GM12878 (cell line): ENCODE results near the gene ATP13A4.

Experiments
- EZH2 ChIP-seq: IDR thresholded peaks from 2 replicates; pipeline ENCODE4 v1.6.1; 2012; ENCODE audit warnings: low read depth, mild to moderate bottlenecking, control low read depth, inconsistent platforms, low read length, borderline replicate concordance; ENCODE audit not compliant: control insufficient read depth
- MYC ChIP-seq: IDR thresholded peaks from 2 replicates; pipeline ENCODE4 v1.6.1; 2011; ENCODE audit warnings: mild to moderate bottlenecking, low read length, moderate library complexity, inconsistent platforms; ENCODE audit not compliant: insufficient read depth, insufficient replicate concordance, insufficient read length, severe bottlenecking
- POLR2A ChIP-seq: IDR thresholded peaks from 2 replicates; pipeline ENCODE4 v1.6.1; 2011; ENCODE audit warnings: low read depth, mild to moderate bottlenecking, low read length
- RELA ChIP-seq: fragments of 450-650 bp; IDR thresholded peaks from 2 replicates; pipeline ENCODE4 v1.8.0; 2014; ENCODE audit warnings: borderline replicate concordance; ENCODE audit not compliant: partially characterized antibody
- RFX5 ChIP-seq: IDR thresholded peaks from 2 replicates; pipeline ENCODE4 v1.6.1; 2011; ENCODE audit warnings: low read depth, low read length, improper control_type of control experiment
- SRF ChIP-seq, 2 experiments: IDR thresholded peaks; 2 replicates each; pipeline ENCODE4 v1.6.1; 2011; ENCODE audit warnings: low read depth in 2 of 2, low read length in 2 of 2, mild to moderate bottlenecking in 1 of 2, moderate library complexity in 1 of 2
- SUPT20H ChIP-seq: IDR thresholded peaks from 2 replicates; pipeline ENCODE4 v1.6.1; 2011; ENCODE audit warnings: low read depth, mild to moderate bottlenecking, low read length, moderate library complexity, borderline replicate concordance; ENCODE audit not compliant: control insufficient read depth
- TAF1 ChIP-seq: IDR thresholded peaks from 2 replicates; pipeline ENCODE4 v1.6.1; 2011; ENCODE audit warnings: mild to moderate bottlenecking, low read depth, low read length, borderline replicate concordance
- TCF12 ChIP-seq: IDR thresholded peaks from 2 replicates; pipeline ENCODE4 v1.6.1; 2011; ENCODE audit warnings: low read depth, mild to moderate bottlenecking, low read length
- TF ChIP-seq, protein P1 (sequence below), 3 experiments: IDR thresholded peaks in 2 of 3; conservative IDR thresholded peaks in 1 of 3; 2 replicates each; pipeline ENCODE4 v1.5.1; 2011; ENCODE audit warnings: low read depth in 3 of 3, low read length in 3 of 3, mild to moderate bottlenecking in 3 of 3, control low read depth in 2 of 3, moderate library complexity in 2 of 3, inconsistent platforms in 1 of 3, mixed read lengths in 1 of 3; ENCODE audit not compliant: control insufficient read depth in 2 of 3, insufficient read depth in 1 of 3; ENCODE audit errors: extremely low read depth in 1 of 3
- TF ChIP-seq, protein P2 (sequence below): IDR thresholded peaks from 2 replicates; pipeline ENCODE4 v1.6.1; 2011; ENCODE audit warnings: mild to moderate bottlenecking, low read depth, low read length, moderate library complexity; ENCODE audit not compliant: insufficient replicate concordance
- TF ChIP-seq, protein P3 (sequence below): IDR thresholded peaks from 2 replicates; pipeline ENCODE4 v1.6.1; 2012; ENCODE audit warnings: mild to moderate bottlenecking, low read depth, low read length

DNA sequence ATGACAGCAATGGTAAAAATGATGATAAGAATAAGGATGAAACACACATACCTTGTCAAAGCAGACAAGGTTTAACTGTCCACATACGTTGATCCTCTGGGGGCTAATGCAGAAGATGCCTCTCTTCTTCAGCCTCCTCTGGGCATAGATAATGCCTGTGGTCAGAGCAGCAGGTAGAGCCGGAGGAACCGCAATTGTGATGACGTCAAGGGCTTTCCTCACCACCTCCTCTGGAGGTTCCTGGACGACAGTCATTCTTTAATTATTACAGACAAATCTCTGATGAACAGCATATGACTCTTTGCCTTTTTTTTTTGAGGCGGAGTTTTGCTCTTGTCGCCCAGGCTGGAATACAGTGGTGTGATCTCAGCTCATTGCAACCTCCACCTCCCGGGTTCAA, 89.8 kb downstream of the ATP13A4 start:
- TF ChIP-seq RFX5 = no peak
- no peak for TF ChIP-seq SUPT20H
- TF ChIP-seq, protein P1, sequence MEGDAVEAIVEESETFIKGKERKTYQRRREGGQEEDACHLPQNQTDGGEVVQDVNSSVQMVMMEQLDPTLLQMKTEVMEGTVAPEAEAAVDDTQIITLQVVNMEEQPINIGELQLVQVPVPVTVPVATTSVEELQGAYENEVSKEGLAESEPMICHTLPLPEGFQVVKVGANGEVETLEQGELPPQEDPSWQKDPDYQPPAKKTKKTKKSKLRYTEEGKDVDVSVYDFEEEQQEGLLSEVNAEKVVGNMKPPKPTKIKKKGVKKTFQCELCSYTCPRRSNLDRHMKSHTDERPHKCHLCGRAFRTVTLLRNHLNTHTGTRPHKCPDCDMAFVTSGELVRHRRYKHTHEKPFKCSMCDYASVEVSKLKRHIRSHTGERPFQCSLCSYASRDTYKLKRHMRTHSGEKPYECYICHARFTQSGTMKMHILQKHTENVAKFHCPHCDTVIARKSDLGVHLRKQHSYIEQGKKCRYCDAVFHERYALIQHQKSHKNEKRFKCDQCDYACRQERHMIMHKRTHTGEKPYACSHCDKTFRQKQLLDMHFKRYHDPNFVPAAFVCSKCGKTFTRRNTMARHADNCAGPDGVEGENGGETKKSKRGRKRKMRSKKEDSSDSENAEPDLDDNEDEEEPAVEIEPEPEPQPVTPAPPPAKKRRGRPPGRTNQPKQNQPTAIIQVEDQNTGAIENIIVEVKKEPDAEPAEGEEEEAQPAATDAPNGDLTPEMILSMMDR (IDR thresholded peaks at IDR 0.05 in 2 of 3, conservative IDR thresholded peaks at IDR 0.05 in 1 of 3; ENCODE audit: control insufficient read depth in 2 of 3, extremely low read depth in 1 of 3, insufficient read depth in 1 of 3, low read depth in 3 of 3, low read length in 3 of 3) = no peak
- TF ChIP-seq MYC = no peak
- no peak for TF ChIP-seq RELA
- no peak for TF ChIP-seq TAF1
- no peak for TF ChIP-seq EZH2
- TF ChIP-seq, protein P2, sequence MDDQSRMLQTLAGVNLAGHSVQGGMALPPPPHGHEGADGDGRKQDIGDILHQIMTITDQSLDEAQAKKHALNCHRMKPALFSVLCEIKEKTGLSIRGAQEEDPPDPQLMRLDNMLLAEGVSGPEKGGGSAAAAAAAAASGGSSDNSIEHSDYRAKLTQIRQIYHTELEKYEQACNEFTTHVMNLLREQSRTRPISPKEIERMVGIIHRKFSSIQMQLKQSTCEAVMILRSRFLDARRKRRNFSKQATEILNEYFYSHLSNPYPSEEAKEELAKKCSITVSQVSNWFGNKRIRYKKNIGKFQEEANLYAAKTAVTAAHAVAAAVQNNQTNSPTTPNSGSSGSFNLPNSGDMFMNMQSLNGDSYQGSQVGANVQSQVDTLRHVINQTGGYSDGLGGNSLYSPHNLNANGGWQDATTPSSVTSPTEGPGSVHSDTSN = no peak
- TF ChIP-seq SRF (IDR thresholded peaks at IDR 0.05; ENCODE audit: low read depth in 2 of 2, low read length in 2 of 2) = no peak
- no peak for TF ChIP-seq TCF12
- TF ChIP-seq, protein P3, sequence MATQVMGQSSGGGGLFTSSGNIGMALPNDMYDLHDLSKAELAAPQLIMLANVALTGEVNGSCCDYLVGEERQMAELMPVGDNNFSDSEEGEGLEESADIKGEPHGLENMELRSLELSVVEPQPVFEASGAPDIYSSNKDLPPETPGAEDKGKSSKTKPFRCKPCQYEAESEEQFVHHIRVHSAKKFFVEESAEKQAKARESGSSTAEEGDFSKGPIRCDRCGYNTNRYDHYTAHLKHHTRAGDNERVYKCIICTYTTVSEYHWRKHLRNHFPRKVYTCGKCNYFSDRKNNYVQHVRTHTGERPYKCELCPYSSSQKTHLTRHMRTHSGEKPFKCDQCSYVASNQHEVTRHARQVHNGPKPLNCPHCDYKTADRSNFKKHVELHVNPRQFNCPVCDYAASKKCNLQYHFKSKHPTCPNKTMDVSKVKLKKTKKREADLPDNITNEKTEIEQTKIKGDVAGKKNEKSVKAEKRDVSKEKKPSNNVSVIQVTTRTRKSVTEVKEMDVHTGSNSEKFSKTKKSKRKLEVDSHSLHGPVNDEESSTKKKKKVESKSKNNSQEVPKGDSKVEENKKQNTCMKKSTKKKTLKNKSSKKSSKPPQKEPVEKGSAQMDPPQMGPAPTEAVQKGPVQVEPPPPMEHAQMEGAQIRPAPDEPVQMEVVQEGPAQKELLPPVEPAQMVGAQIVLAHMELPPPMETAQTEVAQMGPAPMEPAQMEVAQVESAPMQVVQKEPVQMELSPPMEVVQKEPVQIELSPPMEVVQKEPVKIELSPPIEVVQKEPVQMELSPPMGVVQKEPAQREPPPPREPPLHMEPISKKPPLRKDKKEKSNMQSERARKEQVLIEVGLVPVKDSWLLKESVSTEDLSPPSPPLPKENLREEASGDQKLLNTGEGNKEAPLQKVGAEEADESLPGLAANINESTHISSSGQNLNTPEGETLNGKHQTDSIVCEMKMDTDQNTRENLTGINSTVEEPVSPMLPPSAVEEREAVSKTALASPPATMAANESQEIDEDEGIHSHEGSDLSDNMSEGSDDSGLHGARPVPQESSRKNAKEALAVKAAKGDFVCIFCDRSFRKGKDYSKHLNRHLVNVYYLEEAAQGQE = no peak
- TF ChIP-seq POLR2A = no peak
